Glutamatergic neuron (in vitro differentiated cells): ENCODE results near the gene MXRA8. TPM values are rescaled to one million over a fixed set of nuclear protein-coding genes. Genes with fewer than 3 reads are reported as not detected.

Source experiments
- DNase-seq: peaks from one replicate; pipeline ENCODE4 v3.0.0; 2022
- H3K27ac Mint-ChIP-seq: one replicate; pipeline ENCODE4 v1.8.0; 2020; ENCODE audit warnings: mild to moderate bottlenecking, mixed read lengths, inconsistent platforms; ENCODE audit not compliant: unreplicated experiment
- H3K27me3 Mint-ChIP-seq: one replicate; pipeline ENCODE4 v1.8.0; 2020; ENCODE audit warnings: mild to moderate bottlenecking, moderate library complexity, mixed read lengths, inconsistent platforms; ENCODE audit not compliant: unreplicated experiment
- H3K36me3 Mint-ChIP-seq: one replicate; pipeline ENCODE4 v1.8.0; 2020; ENCODE audit warnings: mild to moderate bottlenecking, mixed read lengths, inconsistent platforms; ENCODE audit not compliant: unreplicated experiment
- H3K4me1 Mint-ChIP-seq: one replicate; pipeline ENCODE4 v1.8.0; 2020; ENCODE audit warnings: mild to moderate bottlenecking, low read depth, mixed read lengths, inconsistent platforms; ENCODE audit not compliant: unreplicated experiment
- H3K4me3 Mint-ChIP-seq: one replicate; pipeline ENCODE4 v1.8.0; 2020; ENCODE audit warnings: mild to moderate bottlenecking, mixed read lengths, inconsistent platforms; ENCODE audit not compliant: unreplicated experiment
- H3K9me3 Mint-ChIP-seq: one replicate; pipeline ENCODE4 v1.8.0; 2020; ENCODE audit warnings: mild to moderate bottlenecking, moderate library complexity, mixed read lengths, inconsistent platforms; ENCODE audit not compliant: unreplicated experiment
- CTCF ChIP-seq: fragments of 200-600 bp; sonication (generic); IDR thresholded peaks from one replicate; pipeline ENCODE4 v1.5.0; 2021; ENCODE audit not compliant: partially characterized antibody, unreplicated experiment
- total RNA-seq: library from RNA; stranded (reverse); fragmentation: NEBNext Ultra II Directional; extraction: Animal tissue kit (Norgen Biotek cat#: 25700); gene quantifications from one replicate; pipeline ENCODE4 v1.2.1, GENCODE V29; 2021; ENCODE audit not compliant: unreplicated experiment

Gene MXRA8
- total RNA-seq, 1 donor from 2014 or later, result 7.7 TPM

DNA sequence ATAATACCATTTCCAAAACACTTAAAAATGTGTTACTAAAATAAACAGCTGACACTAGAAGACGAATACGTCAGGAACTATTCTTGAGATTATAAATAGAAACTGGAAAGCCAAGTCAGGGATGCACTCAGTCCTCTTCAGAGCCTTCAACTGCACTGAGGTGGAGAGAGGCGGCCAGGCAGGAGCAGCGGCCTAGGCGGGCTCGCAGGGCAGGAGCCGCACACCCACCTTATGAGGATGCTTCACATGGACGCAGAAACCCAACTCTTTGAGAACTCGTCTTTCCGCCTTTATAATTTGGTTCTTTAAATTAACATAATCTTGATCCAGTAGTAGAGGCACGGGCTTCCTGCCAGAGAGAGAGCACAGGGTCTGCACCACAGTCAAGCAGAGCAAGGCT lies 36.8 kb upstream of the MXRA8 start:
- peak overlapping the region; percentile 64 for H3K27ac Mint-ChIP-seq
- TF ChIP-seq CTCF, result no peak

DNA sequence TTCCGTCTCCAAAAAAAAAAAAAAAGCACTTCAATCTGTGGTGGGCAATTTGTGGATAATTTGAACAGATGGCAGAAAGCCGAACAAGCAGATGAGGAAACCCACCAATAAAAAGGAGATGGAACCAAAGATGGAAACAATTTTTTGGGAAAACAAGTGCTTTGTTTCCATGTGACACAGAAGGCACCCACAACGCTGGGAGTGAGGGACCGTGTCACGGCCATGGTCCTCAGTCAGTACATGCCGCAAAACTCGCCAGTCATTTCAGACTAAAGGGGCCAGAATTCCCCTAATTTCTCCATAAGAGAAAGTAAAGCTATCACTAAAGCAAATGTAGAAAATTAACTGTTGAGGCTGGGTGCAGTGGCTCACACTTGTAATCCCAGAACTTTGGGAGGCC lies 35.8 kb upstream of the MXRA8 start:
- DNase-seq, result no peak
- peak overlapping the region; percentile 22 for H3K27ac Mint-ChIP-seq
- H3K36me3 Mint-ChIP-seq, result no peaks in the 10 kb centered on the region
- no peaks in the 10 kb centered on the region for H3K27me3 Mint-ChIP-seq
- H3K4me1 Mint-ChIP-seq, result peaks cover 6% of the 10 kb centered on the region
- no peak overlapping the region for H3K4me3 Mint-ChIP-seq
- H3K9me3 Mint-ChIP-seq, result peaks cover 8% of the 10 kb centered on the region
- TF ChIP-seq CTCF, result no peak

More for the DNA sequence above, 36.8 kb upstream of the MXRA8 start:
- DNase-seq, result no peak
- Mint-ChIP-seq H3K27me3 (no peaks in the 10 kb centered on the region), H3K36me3 (no peaks in the 10 kb centered on the region), H3K4me3 (peak overlapping the region; percentile 39), H3K4me1 (peaks cover 6% of the 10 kb centered on the region), H3K9me3 (peaks cover 11% of the 10 kb centered on the region)

DNA sequence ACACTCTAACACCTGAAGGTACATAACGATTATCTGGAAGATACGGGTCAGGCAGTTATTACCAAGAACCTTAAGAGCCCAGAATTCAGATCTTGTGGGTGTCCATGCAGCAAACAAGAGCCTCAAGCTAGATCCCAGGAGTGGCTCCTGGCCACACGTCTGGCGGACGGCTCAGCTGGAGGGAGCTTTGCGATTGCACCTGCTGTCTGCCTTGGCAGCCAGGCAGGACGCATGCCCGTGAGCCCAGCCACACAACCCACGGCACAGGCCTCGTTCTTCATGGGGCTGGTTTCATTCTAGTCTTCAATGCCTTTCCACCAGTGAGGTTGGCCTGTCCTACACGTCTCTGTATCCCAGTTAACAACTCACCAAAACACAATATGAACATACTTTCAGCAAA lies 35.1 kb upstream of the MXRA8 start:
- DNase-seq, result no peak
- TF ChIP-seq CTCF, result no peak
- Mint-ChIP-seq H3K27me3 (peaks cover under 1% of the 10 kb centered on the region), H3K27ac (no peak overlapping the region), H3K4me1 (peaks cover 6% of the 10 kb centered on the region), H3K4me3 (no peak overlapping the region), H3K36me3 (no peaks in the 10 kb centered on the region), H3K9me3 (peaks cover 7% of the 10 kb centered on the region)

- H3K4me3 Mint-ChIP-seq, result no peak overlapping the region
- TF ChIP-seq CTCF, result no peak
- peaks cover 6% of the 10 kb centered on the region for H3K4me1 Mint-ChIP-seq
- no peaks in the 10 kb centered on the region for H3K36me3 Mint-ChIP-seq
- no peak for DNase-seq
- H3K27me3 Mint-ChIP-seq, result peaks cover 3% of the 10 kb centered on the region
- no peak overlapping the region for H3K27ac Mint-ChIP-seq
- H3K9me3 Mint-ChIP-seq, result peaks cover 4% of the 10 kb centered on the region
These were observed 34.7 kb upstream of the MXRA8 start for GRCh38 chr1:1393014-1393413.

GRCh38 chr1:1391225-1391624 lies 32.9 kb upstream of the MXRA8 start:
- Mint-ChIP-seq H3K27me3 (peaks cover 4% of the 10 kb centered on the region), H3K27ac (no peak overlapping the region), H3K4me1 (peaks cover 9% of the 10 kb centered on the region), H3K4me3 (no peak overlapping the region), H3K9me3 (peaks cover 6% of the 10 kb centered on the region), H3K36me3 (no peaks in the 10 kb centered on the region)
- no peak for TF ChIP-seq CTCF
- no peak for DNase-seq
